ENCODE data around the gene SMARCC2. TPM values are rescaled to one million over a fixed set of nuclear protein-coding genes. Genes with fewer than 3 reads are reported as not detected.

SMARCC2 gene
- total RNA-seq, 2 experiments from 2014 or later, result 68.3 to 137 TPM

DNA sequence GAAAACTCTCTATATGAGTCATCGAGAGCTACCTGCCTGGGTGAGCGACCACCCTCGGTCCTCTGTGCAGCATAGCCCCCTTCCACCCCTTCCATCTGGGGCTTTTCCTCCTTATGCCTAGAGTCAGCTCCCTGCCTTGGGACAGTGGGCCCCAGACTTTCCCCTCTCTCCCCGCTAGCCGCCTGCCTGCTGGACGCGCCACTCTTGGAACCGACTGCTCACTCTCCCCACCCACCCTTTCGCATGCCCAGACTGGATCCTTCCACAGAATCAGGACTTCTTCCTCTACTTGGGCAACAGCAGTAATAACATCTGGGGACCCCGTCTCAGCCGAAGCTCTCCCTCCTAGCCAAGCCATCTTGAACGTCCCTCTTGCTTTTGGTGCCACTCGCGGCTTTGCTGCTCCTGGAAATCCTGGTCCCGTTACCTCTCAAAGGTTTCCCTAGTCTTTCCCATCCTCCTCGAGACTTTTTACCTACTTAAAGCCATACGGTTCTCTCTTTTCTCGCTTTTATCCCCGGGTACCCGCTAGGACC, 60.5 kb downstream of the SMARCC2 start:
- no peaks in the 10 kb centered on the region for H3K9me2 ChIP-seq (ENCODE audit: insufficient read depth, low read length)
- intact Hi-C loops (cut with micrococcal nuclease; ENCODE audit: unreplicated experiment), result loop anchor here (5.0 kb wide), 1 partner anchor 319 kb away; the partner anchor contains the start of gene TIMELESS
- BruUV-seq (replicated peaks), result no TSS peak
- H4K20me1 ChIP-seq (ENCODE audit: insufficient read depth, low read length), result no peaks in the 10 kb centered on the region
- H3K79me2 ChIP-seq (ENCODE audit: insufficient read depth, low read depth, low read length), result peaks cover 18% of the 10 kb centered on the region; the same call in 1 of the 2 replicates
- peaks cover 38% of the 10 kb centered on the region for H3K36me3 ChIP-seq (ENCODE audit: insufficient read depth, low read length)
- peak overlapping the region; percentile 83 for H3K4me3 ChIP-seq (ENCODE audit: low read depth, low read length, poor library complexity, severe bottlenecking)
- TF ChIP-seq CTCF (conservative IDR thresholded peaks at IDR 0.05; ENCODE audit: low read length) (no peak), EZH2phosphoT487 (IDR thresholded peaks at IDR 0.05; ENCODE audit: borderline replicate concordance, low read depth, low read length) (no peak)
- H3K4me1 ChIP-seq (ENCODE audit: insufficient read depth, low read length, poor library complexity, severe bottlenecking), result peaks cover 48% of the 10 kb centered on the region
- peak overlapping the region; percentile 86 for H3K4me2 ChIP-seq (ENCODE audit: low read length)
- ChIA-PET POLR2A (interaction anchor here (0.9 to 3.8 kb wide), 11 partner anchors 11 to 390 kb away, joined by 3 to 32 read pairs (median 4); partner anchors contain the start of genes MYL6, MYL6B, PA2G4 and RPL41), CTCF (ENCODE audit: unreplicated experiment) (interaction anchor here (0.6 kb wide), 1 partner anchor 232 kb away, joined by 4 read pairs; the partner anchor contains the start of gene STAT2)
- H3K9me3 ChIP-seq (ENCODE audit: low read length), result 0 out of 2 replicates have a peak, but pooled peaks cover 10% of the 10 kb centered on the region
- DNase-seq (ENCODE audit: low spot score), result no peak
- H3K27ac ChIP-seq (ENCODE audit: low read depth, low read length, poor library complexity, severe bottlenecking), result peak overlapping the region; percentile 62
- H2AFZ ChIP-seq (ENCODE audit: low read length), result no peak overlapping the region

- TSS peak; percentile 33 for BruUV-seq (replicated peaks)
- POLR2A ChIA-PET, result interaction anchor here (0.9 to 3.8 kb wide), 14 partner anchors 10 to 389 kb away, joined by 3 to 32 read pairs (median 4); partner anchors contain the start of genes MYL6, MYL6B, PA2G4 and RPL41
Measured at GRCh38 chr12:56127888-56128669, 61.2 kb downstream of the SMARCC2 start, which contains the start of gene ESYT1. TSS of gene ESYT1 (plus strand) at chr12:56128267. CDS start at chr12:56128320, 53 bp downstream.

More at GRCh38 chr12:56127888-56128669, 61.2 kb downstream of the SMARCC2 start, which contains the start of gene ESYT1:
- peak within 1 kb of the TSS; percentile 83 for H3K4me3 ChIP-seq (ENCODE audit: low read depth, low read length, poor library complexity, severe bottlenecking)
- H3K4me1 ChIP-seq (ENCODE audit: insufficient read depth, low read length, poor library complexity, severe bottlenecking), result peaks cover 48% of the 10 kb centered on the region
- TF ChIP-seq EZH2phosphoT487 (IDR thresholded peaks at IDR 0.05; ENCODE audit: borderline replicate concordance, low read depth, low read length) (no peak), CTCF (conservative IDR thresholded peaks at IDR 0.05; ENCODE audit: low read length) (no peak)
- no peaks in the 10 kb centered on the region for H3K9me2 ChIP-seq (ENCODE audit: insufficient read depth, low read length)
- peak within 1 kb of the TSS; percentile 96 for H3K27ac ChIP-seq (ENCODE audit: low read depth, low read length, poor library complexity, severe bottlenecking)
- intact Hi-C loops (cut with micrococcal nuclease; ENCODE audit: unreplicated experiment), result loop anchor here (5.0 kb wide), 1 partner anchor 319 kb away; the partner anchor contains the start of gene TIMELESS
- H3K36me3 ChIP-seq (ENCODE audit: insufficient read depth, low read length), result peaks cover 32% of the 10 kb centered on the region
- CTCF ChIA-PET (ENCODE audit: unreplicated experiment), result interaction anchor here (0.6 to 1.5 kb wide), 5 partner anchors 8 to 232 kb away, joined by 3 to 5 read pairs (median 3); partner anchors contain the start of genes RNF41, STAT2 and ZC3H10
- H3K79me2 ChIP-seq (ENCODE audit: insufficient read depth, low read depth, low read length), result peaks cover 18% of the 10 kb centered on the region; the same call in 1 of the 2 replicates
- DNase-seq (ENCODE audit: low spot score), result peak; percentile 100
- H4K20me1 ChIP-seq (ENCODE audit: insufficient read depth, low read length), result no peaks in the 10 kb centered on the region
- H3K4me2 ChIP-seq (ENCODE audit: low read length), result peak within 1 kb of the TSS; percentile 92
- peak within 1 kb of the TSS; percentile 31; the same call in 1 of the 2 replicates for H2AFZ ChIP-seq (ENCODE audit: low read length)
- 0 out of 2 replicates have a peak, but pooled peaks cover 10% of the 10 kb centered on the region for H3K9me3 ChIP-seq (ENCODE audit: low read length)
